ENCODE data around the gene COL7A1.

The COL7A1 gene

GRCh38 chr3:48630407-48630806, 35.3 kb upstream of the COL7A1 start:
- DNase-seq (ENCODE audit: extremely low read depth, low read depth): no peak
- no peak overlapping the region for H3K4me3 ChIP-seq (replicated peaks; ENCODE audit: low read depth, low read length)
- TF ChIP-seq CTCF (IDR thresholded peaks at IDR 0.05; ENCODE audit: low read depth, low read length, missing control alignments): no peak

- no peak overlapping the region for H3K4me3 ChIP-seq (replicated peaks; ENCODE audit: low read depth, low read length)
- no peak for TF ChIP-seq CTCF (IDR thresholded peaks at IDR 0.05; ENCODE audit: low read depth, low read length, missing control alignments)
- no peak for DNase-seq (ENCODE audit: extremely low read depth, low read depth)
Observed at GRCh38 chr3:48629894-48630293, 34.8 kb upstream of the COL7A1 start.

GRCh38 chr3:48628277-48629017, 33.3 kb upstream of the COL7A1 start:
- H3K4me3 ChIP-seq (replicated peaks; ENCODE audit: low read depth, low read length): no peak overlapping the region
- DNase-seq (ENCODE audit: extremely low read depth, low read depth): no peak
- no peak for TF ChIP-seq CTCF (IDR thresholded peaks at IDR 0.05; ENCODE audit: low read depth, low read length, missing control alignments)

- H3K4me3 ChIP-seq (replicated peaks; ENCODE audit: low read depth, low read length): no peak overlapping the region
- DNase-seq (ENCODE audit: extremely low read depth, low read depth): no peak
- no peak for TF ChIP-seq CTCF (IDR thresholded peaks at IDR 0.05; ENCODE audit: low read depth, low read length, missing control alignments)
Observed at GRCh38 chr3:48625600-48625999, 30.5 kb upstream of the COL7A1 start.

GRCh38 chr3:48624767-48625166, 29.6 kb upstream of the COL7A1 start:
- TF ChIP-seq CTCF (IDR thresholded peaks at IDR 0.05; ENCODE audit: low read depth, low read length, missing control alignments): no peak
- no peak overlapping the region for H3K4me3 ChIP-seq (replicated peaks; ENCODE audit: low read depth, low read length)
- DNase-seq (ENCODE audit: extremely low read depth, low read depth): no peak

- no peak overlapping the region for H3K4me3 ChIP-seq (replicated peaks; ENCODE audit: low read depth, low read length)
- no peak for DNase-seq (ENCODE audit: extremely low read depth, low read depth)
- TF ChIP-seq CTCF (IDR thresholded peaks at IDR 0.05; ENCODE audit: low read depth, low read length, missing control alignments): no peak
Observed at GRCh38 chr3:48623851-48624547, 28.9 kb upstream of the COL7A1 start.

Data from HFF-Myc (cell line).